Measurements from ENCODE around the gene ST3GAL3.

GRCh38 chr1:43854473-43854872 is 147.1 kb downstream of the ST3GAL3 start:
- no peak for TF ChIP-seq POLR2A (IDR thresholded peaks at IDR 0.05)
- TF ChIP-seq CTCF (IDR thresholded peaks at IDR 0.05), result no peak

Measured in testis (tissue), 2 donors.